K562 (cell line): Measurements from ENCODE around the gene CTIF. TPM values are rescaled to one million over a fixed set of nuclear protein-coding genes. Genes with fewer than 3 reads are reported as not detected.

Source experiments
- ATAC-seq: fragments of 200-7000 bp; cut with Tn5 transposase; 3 replicates; pipeline ENCODE4 v1.9.1; 2020; ENCODE audit warnings: moderate library complexity
- BruUV-seq: library from RNA; stranded (reverse); fragments of 400-500 nt; replicated peaks from 2 replicates; lab custom pipeline; 2021; lab: Mats Ljungman, UMichigan
- CTCF ChIA-PET: fragments of 300-600 bp; formaldehyde crosslinking; extraction: SDS; loops from one replicate; lab custom pipeline; 2021; ENCODE audit warnings: low intra/inter-chr PET ratio; lab: Yijun Ruan, JAX
- POLR2A ChIA-PET: fragments of 300-600, 350-650 bp; sonication (Branson Sonifier 250); formaldehyde crosslinking; extraction: SDS; loops from one replicate; lab custom pipeline; 2021; ENCODE audit warnings: antibody characterized with exemption, inconsistent platforms; lab: Yijun Ruan, JAX
- DNase-seq, 4 experiments: peaks; one replicate each; pipeline versions ENCODE4 v3.0.0 to v3.0.0-alpha.2; 2011 to 2018; ENCODE audit warnings: low spot score in 3 of 4, mixed read lengths in 3 of 4; ENCODE audit errors: extremely low read depth in 1 of 4
- FAIRE-seq: peaks from 2 replicates; lab custom pipeline; 2011; peaks lifted over from hg19 to GRCh38; lab: Jason Lieb, UNC
- H2AFZ ChIP-seq: 2 replicates; pipeline ENCODE4 v1.6.0; 2011; ENCODE audit warnings: low read depth, low read length, control low read depth, inconsistent platforms
- H3K27ac ChIP-seq: fragments of 200-600 bp; 3 replicates; pipeline ENCODE4 v1.8.0; 2011; ENCODE audit warnings: low read depth, mild to moderate bottlenecking, control low read depth, inconsistent platforms, low read length, moderate library complexity, mixed read lengths; ENCODE audit errors: extremely low read depth
- H3K27me3 ChIP-seq, 2 experiments: fragments of 300-600 bp in 1 of 2; 2 replicates in 1 of 2; 3 replicates in 1 of 2; pipeline versions ENCODE4 v1.6.0 to v1.8.0; 2011; ENCODE audit warnings: inconsistent platforms in 2 of 2, low read length in 2 of 2, mild to moderate bottlenecking in 1 of 2, mixed read lengths in 1 of 2, moderate library complexity in 1 of 2; ENCODE audit not compliant: control insufficient read depth in 2 of 2, insufficient read depth in 2 of 2
- H3K36me3 ChIP-seq: fragments of 300-600 bp; 3 replicates; pipeline ENCODE4 v1.8.0; 2011; ENCODE audit warnings: mild to moderate bottlenecking, low read length, inconsistent platforms; ENCODE audit not compliant: control insufficient read depth, insufficient read depth
- H3K4me1 ChIP-seq, 2 experiments: fragments of 200-600 bp in 1 of 2; replicated peaks in 1 of 2; 2 replicates in 1 of 2; 3 replicates in 1 of 2; pipeline versions ENCODE4 v1.5.1 to v1.8.0; 2011; ENCODE audit warnings: inconsistent platforms in 2 of 2, low read length in 2 of 2, mild to moderate bottlenecking in 1 of 2, mixed read lengths in 1 of 2, moderate library complexity in 1 of 2; ENCODE audit not compliant: control insufficient read depth in 2 of 2, insufficient read depth in 2 of 2
- H3K4me2 ChIP-seq: 2 replicates; pipeline ENCODE4 v1.6.1; 2011; ENCODE audit warnings: low read length, control low read depth, inconsistent platforms, mixed read lengths; ENCODE audit not compliant: insufficient read depth
- H3K4me3 ChIP-seq: fragments of 200-600 bp; sonication (generic), shearing (Covaris generic); 2 replicates; pipeline ENCODE4 v1.5.1; 2016; ENCODE audit warnings: control low read depth, inconsistent platforms
- H3K79me2 ChIP-seq: fragments of 200-600 bp; 3 replicates; pipeline ENCODE4 v1.8.0; 2011; ENCODE audit warnings: low read length, inconsistent platforms; ENCODE audit not compliant: control insufficient read depth, insufficient read depth
- H3K9ac ChIP-seq, 2 experiments: 2 replicates each; pipeline versions ENCODE4 v1.6.0 to v1.6.1; 2011; ENCODE audit warnings: low read depth in 2 of 2, low read length in 2 of 2, control low read depth in 1 of 2, inconsistent platforms in 1 of 2, mild to moderate bottlenecking in 1 of 2, mixed read lengths in 1 of 2; ENCODE audit not compliant: insufficient read depth in 1 of 2
- H3K9me1 ChIP-seq: one replicate; pipeline ENCODE4 v1.6.0; 2011; ENCODE audit warnings: inconsistent platforms, mild to moderate bottlenecking, low read length, moderate library complexity; ENCODE audit not compliant: control insufficient read depth, insufficient read depth
- H3K9me3 ChIP-seq: replicated peaks from 2 replicates; pipeline ENCODE4 v1.5.1; 2011; ENCODE audit warnings: low read depth, low read length, inconsistent platforms; ENCODE audit not compliant: control insufficient read depth, insufficient read depth
- H4K20me1 ChIP-seq: replicated peaks from 2 replicates; pipeline ENCODE4 v1.6.1; 2011; ENCODE audit warnings: low read length, inconsistent platforms, mixed read lengths; ENCODE audit not compliant: control insufficient read depth, insufficient read depth
- DPF2 ChIP-seq: fragments of 450-650 bp; IDR thresholded peaks from 2 replicates; pipeline ENCODE4 v1.6.1; 2016
- FOXJ2 ChIP-seq: fragments of 200-800 bp; sonication (Bioruptor generic); IDR thresholded peaks from 2 replicates; pipeline ENCODE4 v1.6.1; 2016; ENCODE audit warnings: missing genetic modification characterization, missing compliant biosample characterization
- MCM7 ChIP-seq, 2 experiments: fragments of 450-650 bp; IDR thresholded peaks; 2 replicates each; pipeline ENCODE4 v1.6.1; 2016 to 2018
- MTA2 ChIP-seq: fragments of 450-650 bp; IDR thresholded peaks from 2 replicates; pipeline ENCODE4 v1.6.1; 2016; ENCODE audit warnings: low read depth
- MYBL2 ChIP-seq, 2 experiments: fragments of 450-650 bp in 1 of 2; sonication (generic) in 1 of 2; formaldehyde crosslinking in 1 of 2; IDR thresholded peaks; 2 replicates each; pipeline versions ENCODE4 v1.6.1 to v1.8.1; 2017 to 2022; ENCODE audit warnings: borderline replicate concordance in 1 of 2, inconsistent platforms in 1 of 2, low read depth in 1 of 2, mild to moderate bottlenecking in 1 of 2, missing genetic modification reagents in 1 of 2, moderate library complexity in 1 of 2
- PHF8 ChIP-seq: fragments of 200-600 bp; sonication (generic); IDR thresholded peaks from 2 replicates; pipeline ENCODE4 v1.6.1; 2012; ENCODE audit warnings: mixed run types, mild to moderate bottlenecking, inconsistent platforms, low read length, moderate library complexity, borderline replicate concordance
- PTRF ChIP-seq: fragments of 450-650 bp; IDR thresholded peaks from 2 replicates; pipeline ENCODE4 v1.6.1; 2016; ENCODE audit warnings: mild to moderate bottlenecking, missing genetic modification characterization, missing compliant biosample characterization
- RBM14 ChIP-seq: fragments of 200-400 bp; formaldehyde crosslinking; IDR thresholded peaks from 2 replicates; pipeline ENCODE4 v1.6.1; 2018; ENCODE audit warnings: low read depth, mild to moderate bottlenecking, low read length, moderate library complexity, borderline replicate concordance; ENCODE audit not compliant: insufficient read depth
- SMARCB1 ChIP-seq: IDR thresholded peaks from 2 replicates; pipeline ENCODE4 v1.6.1; 2011; ENCODE audit warnings: improper control_type of control experiment, low read depth; ENCODE audit not compliant: insufficient read length
- TAF1 ChIP-seq: IDR thresholded peaks from 2 replicates; pipeline ENCODE4 v1.6.1; 2011; ENCODE audit warnings: mild to moderate bottlenecking, low read length, moderate library complexity; ENCODE audit not compliant: insufficient read depth, control insufficient read depth, severe bottlenecking; ENCODE audit errors: extremely low read depth
- TBP ChIP-seq: optimal IDR thresholded peaks from 2 replicates; pipeline ENCODE3; 2011; ENCODE audit warnings: low read depth, low read length, improper control_type of control experiment
- YBX1 ChIP-seq: fragments of 450-650 bp; IDR thresholded peaks from 2 replicates; pipeline ENCODE4 v1.7.1; 2016; ENCODE audit warnings: mild to moderate bottlenecking
- YY1 ChIP-seq, 3 experiments: IDR thresholded peaks; 2 replicates each; pipeline ENCODE4 v1.6.1; 2011; ENCODE audit warnings: low read length in 2 of 3, mild to moderate bottlenecking in 2 of 3, moderate library complexity in 2 of 3, borderline replicate concordance in 1 of 3, control low read depth in 1 of 3, low read depth in 1 of 3; ENCODE audit not compliant: insufficient read depth in 3 of 3, insufficient replicate concordance in 2 of 3, control insufficient read depth in 1 of 3, insufficient read length in 1 of 3; ENCODE audit errors: extremely low read depth in 1 of 3
- ZBTB1 ChIP-seq: sonication (generic); formaldehyde crosslinking; IDR thresholded peaks from 2 replicates; pipeline ENCODE4 v1.8.1; 2023; ENCODE audit warnings: missing genetic modification reagents, low read depth, mild to moderate bottlenecking, borderline replicate concordance
- ZNF175 ChIP-seq: fragments of 200-800 bp; sonication (Bioruptor generic); IDR thresholded peaks from 2 replicates; pipeline ENCODE4 v1.6.1; 2016; ENCODE audit warnings: low read depth, mild to moderate bottlenecking, missing genetic modification characterization, missing compliant biosample characterization
- ZNF778 ChIP-seq: fragments of 450-650 bp; formaldehyde crosslinking; IDR thresholded peaks from 2 replicates; pipeline ENCODE4 v1.4.0; 2020; ENCODE audit warnings: mild to moderate bottlenecking, moderate library complexity
- WGBS: fragments of 100-300 bp; shearing (Covaris generic); methylation state at CpG from one replicate; pipeline ENCODE4 v1.1.6; 2016; ENCODE audit warnings: low coverage, mixed read lengths; ENCODE audit not compliant: insufficient coverage; ENCODE audit errors: missing lambda C conversion rate; 5-methylcytosine and 5-hydroxymethylcytosine counted together
- in situ Hi-C: fragments of 300-500 bp; cut with MboI; formaldehyde crosslinking; loops from 4 replicates; pipeline ENCODE4 v1.15.0; 2018; ENCODE audit warnings: inconsistent platforms, mixed read lengths
- intact Hi-C: fragments of 100-400 bp; cut with micrococcal nuclease; formaldehyde crosslinking; loops from 2 replicates; pipeline ENCODE4 v1.14.2; 2022
- polyA plus RNA-seq, 8 experiments: library from polyadenylated mRNA; depleted of rRNA in 4 of 8; stranded (reverse) in 5 of 8; unstranded in 3 of 8; fragments of >200 nt; fragmentation: Nextera tagmentation in 2 of 8; fragmentation: Illumina TruSeq in 1 of 8; extraction: Ambion mirVana in 2 of 8; extraction: Trizol in 1 of 8; gene quantifications; 2 replicates each; pipeline versions ENCODE4 v1.2.1 to v1.2.3, GENCODE V29; 2011 to 2014; ENCODE audit warnings: inconsistent platforms in 1 of 8, missing spikeins in 1 of 8
- total RNA-seq, 7 experiments: library from RNA; depleted of rRNA in 6 of 7; stranded (reverse); fragments of >200 nt in 6 of 7; fragmentation: Illumina TruSeq in 2 of 7; extraction: Trizol in 2 of 7; gene quantifications; 2 replicates each; pipeline versions ENCODE4 v1.2.1 to v1.2.3, GENCODE V29; 2011 to 2021; ENCODE audit warnings: low replicate concordance in 1 of 7
- TF ChIP-seq, protein P1 (sequence below): IDR thresholded peaks from 2 replicates; pipeline ENCODE4 v1.6.1; 2016; ENCODE audit warnings: missing genetic modification characterization, missing compliant biosample characterization
- TF ChIP-seq, protein P2 (sequence below): fragments of 250-450 bp; sonication (Bioruptor Pico); IDR thresholded peaks from 2 replicates; pipeline ENCODE4 v1.4.0; 2020; ENCODE audit warnings: mild to moderate bottlenecking

The CTIF gene
- total and polyA plus RNA-seq, 9 of the 15 experiments (the other 6 are each of a cell fraction or from before 2014, with no cell fraction given): 0.17 to 11.5 (median 2.2) TPM

DNA sequence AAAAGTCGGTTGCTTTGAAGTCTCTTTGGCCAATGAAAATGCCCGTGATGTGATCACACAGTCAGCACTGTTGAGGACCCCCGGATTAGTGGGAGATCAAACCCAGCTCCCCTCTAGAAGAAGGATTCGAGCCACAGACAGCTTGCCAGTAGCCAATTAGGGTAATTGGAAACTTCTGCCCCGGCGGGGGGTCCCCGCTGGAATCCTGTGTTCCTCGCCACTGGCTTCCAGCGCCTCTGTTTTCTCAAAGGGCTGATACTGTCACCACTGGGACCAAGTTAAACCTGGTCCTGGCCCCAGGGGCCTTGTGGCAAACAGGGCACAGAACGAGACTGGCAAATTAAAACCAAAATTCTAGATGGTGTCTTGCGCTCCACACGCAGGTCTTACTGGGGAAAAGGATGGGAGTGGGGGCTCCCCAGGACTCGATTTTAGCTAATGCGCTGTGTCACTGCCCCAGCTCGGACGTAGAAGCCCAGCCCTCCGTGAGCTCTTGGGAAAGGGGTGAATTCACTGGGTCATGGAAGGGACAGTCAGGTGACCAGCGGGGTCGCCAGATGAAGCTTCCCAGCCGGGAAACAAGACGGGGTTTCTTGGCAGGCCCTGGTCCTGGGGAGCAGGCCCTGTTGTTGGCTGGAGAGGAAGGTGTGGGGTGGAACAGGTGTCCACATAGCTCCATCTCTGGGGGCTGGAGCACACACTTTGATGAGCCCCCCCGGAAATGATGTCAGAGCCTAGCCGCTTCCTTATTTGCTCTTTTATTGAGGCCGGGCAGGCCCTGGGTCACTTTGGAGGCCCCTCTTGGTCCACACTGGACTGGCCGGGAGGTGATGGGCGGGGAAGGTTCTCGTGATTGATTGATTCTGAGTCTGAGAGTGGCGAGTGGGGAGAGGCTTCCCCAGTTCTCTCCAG, 321.7 kb downstream of the CTIF start:
- Histone ChIP-seq H3K36me3 (no peaks in the 10 kb centered on the region), H3K27me3 (no peaks in the 10 kb centered on the region), H4K20me1 (no peaks in the 10 kb centered on the region), H3K9ac (no peak overlapping the region), H3K27ac (no peak overlapping the region), H3K9me3 (no peaks in the 10 kb centered on the region), H3K9me1 (no peaks in the 10 kb centered on the region), H2AFZ (no peak overlapping the region), H3K4me3 (no peak overlapping the region), H3K4me2 (no peak overlapping the region), H3K4me1 (peaks cover 7 to 15% of the 10 kb centered on the region in 2 experiments; a peak in 4 of 5 replicates), H3K79me2 (no peaks in the 10 kb centered on the region)
- no peak for ATAC-seq
- BruUV-seq: no TSS peak
- no peak for FAIRE-seq
- 70% methylated on average over 22 of the region's 28 CpGs for WGBS
- in situ Hi-C loops (no loop called here), intact Hi-C loops (no loop called here)
- DNase-seq: no peak
- ChIA-PET POLR2A (interaction anchor here (0.6 to 1.3 kb wide), 2 partner anchors 16 to 627 kb away, joined by 3 to 7 read pairs; partner anchors contain the start of gene C18orf32), CTCF (no interaction called here)
- TF ChIP-seq, protein P1, sequence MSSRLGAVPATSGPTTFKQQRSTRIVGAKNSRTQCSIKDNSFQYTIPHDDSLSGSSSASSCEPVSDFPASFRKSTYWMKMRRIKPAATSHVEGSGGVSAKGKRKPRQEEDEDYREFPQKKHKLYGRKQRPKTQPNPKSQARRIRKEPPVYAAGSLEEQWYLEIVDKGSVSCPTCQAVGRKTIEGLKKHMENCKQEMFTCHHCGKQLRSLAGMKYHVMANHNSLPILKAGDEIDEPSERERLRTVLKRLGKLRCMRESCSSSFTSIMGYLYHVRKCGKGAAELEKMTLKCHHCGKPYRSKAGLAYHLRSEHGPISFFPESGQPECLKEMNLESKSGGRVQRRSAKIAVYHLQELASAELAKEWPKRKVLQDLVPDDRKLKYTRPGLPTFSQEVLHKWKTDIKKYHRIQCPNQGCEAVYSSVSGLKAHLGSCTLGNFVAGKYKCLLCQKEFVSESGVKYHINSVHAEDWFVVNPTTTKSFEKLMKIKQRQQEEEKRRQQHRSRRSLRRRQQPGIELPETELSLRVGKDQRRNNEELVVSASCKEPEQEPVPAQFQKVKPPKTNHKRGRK (tag): no peak
- TF ChIP-seq YY1 (IDR thresholded peaks at IDR 0.05; ENCODE audit: borderline replicate concordance in 1 of 3, control insufficient read depth in 1 of 3, extremely low read depth in 1 of 3, insufficient read depth in 3 of 3, insufficient read length in 1 of 3, insufficient replicate concordance in 2 of 3, low read depth in 1 of 3, low read length in 2 of 3) (no peak), FOXJ2 (tag) (no peak), ZBTB1 (CRISPR knock-in tag) (no peak), ZNF778 (CRISPR knock-in tag) (no peak), MYBL2 (IDR thresholded peaks at IDR 0.05; ENCODE audit: low read depth) (no peak), MYBL2 (CRISPR knock-in tag; IDR thresholded peaks at IDR 0.05; ENCODE audit: borderline replicate concordance) (no peak), TAF1 (no peak), MTA2 (no peak), SMARCB1 (no peak), RBM14 (no peak), ZNF175 (CRISPR knock-in tag) (no peak), PTRF (tag) (no peak), DPF2 (no peak), PHF8 (no peak), MCM7 (IDR thresholded peaks at IDR 0.05) (no peak), YBX1 (no peak), TBP (no peak)
- TF ChIP-seq, protein P2, sequence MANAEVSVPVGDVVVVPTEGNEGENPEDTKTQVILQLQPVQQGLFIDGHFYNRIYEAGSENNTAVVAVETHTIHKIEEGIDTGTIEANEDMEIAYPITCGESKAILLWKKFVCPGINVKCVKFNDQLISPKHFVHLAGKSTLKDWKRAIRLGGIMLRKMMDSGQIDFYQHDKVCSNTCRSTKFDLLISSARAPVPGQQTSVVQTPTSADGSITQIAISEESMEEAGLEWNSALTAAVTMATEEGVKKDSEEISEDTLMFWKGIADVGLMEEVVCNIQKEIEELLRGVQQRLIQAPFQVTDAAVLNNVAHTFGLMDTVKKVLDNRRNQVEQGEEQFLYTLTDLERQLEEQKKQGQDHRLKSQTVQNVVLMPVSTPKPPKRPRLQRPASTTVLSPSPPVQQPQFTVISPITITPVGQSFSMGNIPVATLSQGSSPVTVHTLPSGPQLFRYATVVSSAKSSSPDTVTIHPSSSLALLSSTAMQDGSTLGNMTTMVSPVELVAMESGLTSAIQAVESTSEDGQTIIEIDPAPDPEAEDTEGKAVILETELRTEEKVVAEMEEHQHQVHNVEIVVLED (CRISPR knock-in tag): no peak
